Activated B cell treated with CpG ODN at 0.5 μM for 24 hours (primary cell): ENCODE data around the gene C22orf31. TPM values are rescaled to one million over a fixed set of nuclear protein-coding genes. Genes with fewer than 3 reads are reported as not detected.

ENCODE experiments used
- ATAC-seq: fragments of 200-7000 bp; cut with Tn5 transposase; one replicate; pipeline ENCODE4 v1.10.0; 2021; ENCODE audit warnings: low read depth, mild to moderate bottlenecking, moderate library complexity
- CTCF ChIA-PET: fragments of 350-600 bp; sonication (Branson Sonifier 250); formaldehyde crosslinking; loops from one replicate; lab custom pipeline; 2021; ENCODE audit warnings: antibody characterized with exemption; lab: Charles Lee
- POLR2A ChIA-PET: fragments of 350-600 bp; sonication (Branson Sonifier 250); formaldehyde crosslinking; loops from one replicate; lab custom pipeline; 2021; ENCODE audit warnings: antibody characterized with exemption; lab: Charles Lee
- DNase-seq: peaks from one replicate; pipeline ENCODE4 v3.0.0; 2022
- H3K27ac Mint-ChIP-seq: one replicate; pipeline ENCODE4 v1.8.0; 2020; ENCODE audit warnings: mixed read lengths
- H3K27me3 Mint-ChIP-seq: one replicate; pipeline ENCODE4 v1.8.0; 2021; ENCODE audit warnings: mixed read lengths
- H3K36me3 Mint-ChIP-seq: one replicate; pipeline ENCODE4 v1.8.0; 2021; ENCODE audit warnings: low read depth, mixed read lengths
- H3K4me1 Mint-ChIP-seq: one replicate; pipeline ENCODE4 v1.8.0; 2021; ENCODE audit warnings: mixed read lengths
- H3K4me3 Mint-ChIP-seq: one replicate; pipeline ENCODE4 v1.8.0; 2020; ENCODE audit warnings: mild to moderate bottlenecking, mixed read lengths
- H3K9me3 Mint-ChIP-seq: one replicate; pipeline ENCODE4 v1.8.0; 2020; ENCODE audit warnings: mixed read lengths
- CTCF ChIP-seq: fragments of 200-600 bp; IDR thresholded peaks from one replicate; pipeline ENCODE4 v1.8.0; 2022; ENCODE audit warnings: antibody characterized with exemption, mild to moderate bottlenecking
- intact Hi-C: fragments of 100-400 bp; cut with micrococcal nuclease; formaldehyde crosslinking; loops from one replicate; pipeline ENCODE4 v1.15.1; 2024
- total RNA-seq: library from RNA; stranded (reverse); gene quantifications from 2 replicates; pipeline ENCODE4 v1.2.3, GENCODE V29; 2022

The C22orf31 gene
- total RNA-seq, 1 donor from 2014 or later, result not detected

GRCh38 chr22:29029202-29030000 is 32.2 kb downstream of the C22orf31 start:
- Mint-ChIP-seq H3K27ac (no peak overlapping the region), H3K36me3 (no peaks in the 10 kb centered on the region), H3K4me3 (no peak overlapping the region), H3K4me1 (peaks cover 6% of the 10 kb centered on the region), H3K9me3 (no peaks in the 10 kb centered on the region), H3K27me3 (peaks cover 48% of the 10 kb centered on the region)
- no peak for DNase-seq
- intact Hi-C loops, result no loop called here
- POLR2A ChIA-PET, result no interaction called here
- ATAC-seq, result no peak
- TF ChIP-seq CTCF, result no peak
- CTCF ChIA-PET, result interaction anchor here (0.7 kb wide), 1 partner anchor 17 kb away, joined by 3 read pairs; no protein-coding TSS in a partner anchor

- DNase-seq (no peak), ATAC-seq (no peak)
- Mint-ChIP-seq H3K9me3 (no peaks in the 10 kb centered on the region), H3K4me1 (peaks cover 6% of the 10 kb centered on the region), H3K27me3 (peaks cover 47% of the 10 kb centered on the region), H3K27ac (no peak overlapping the region), H3K4me3 (no peak overlapping the region), H3K36me3 (no peaks in the 10 kb centered on the region)
- CTCF ChIA-PET, result no interaction called here
- intact Hi-C loops, result no loop called here
- no peak for TF ChIP-seq CTCF
- POLR2A ChIA-PET, result no interaction called here
Measured at GRCh38 chr22:29028468-29028867, 33.2 kb downstream of the C22orf31 start.

GRCh38 chr22:29026579-29026978 is 35.1 kb downstream of the C22orf31 start:
- H3K4me3 Mint-ChIP-seq, result no peak overlapping the region
- ATAC-seq (no peak), DNase-seq (no peak)
- no peaks in the 10 kb centered on the region for H3K36me3 Mint-ChIP-seq
- POLR2A ChIA-PET, result no interaction called here
- no peak for TF ChIP-seq CTCF
- intact Hi-C loops, result no loop called here
- no peaks in the 10 kb centered on the region for H3K9me3 Mint-ChIP-seq
- peaks cover 43% of the 10 kb centered on the region for H3K27me3 Mint-ChIP-seq
- CTCF ChIA-PET, result no interaction called here
- H3K4me1 Mint-ChIP-seq, result peaks cover 6% of the 10 kb centered on the region
- no peak overlapping the region for H3K27ac Mint-ChIP-seq

- Mint-ChIP-seq H3K9me3 (peaks cover 4% of the 10 kb centered on the region), H3K27me3 (peaks cover 19% of the 10 kb centered on the region), H3K4me1 (no peaks in the 10 kb centered on the region), H3K4me3 (no peak overlapping the region), H3K36me3 (no peaks in the 10 kb centered on the region), H3K27ac (no peak overlapping the region)
- no peak for TF ChIP-seq CTCF
- intact Hi-C loops, result no loop called here
- POLR2A ChIA-PET, result no interaction called here
- no peak for DNase-seq
- CTCF ChIA-PET, result no interaction called here
- no peak for ATAC-seq
Measured at GRCh38 chr22:29023172-29023796, 38.3 kb downstream of the C22orf31 start.

- CTCF ChIA-PET, result no interaction called here
- no peak for TF ChIP-seq CTCF
- Mint-ChIP-seq H3K4me1 (no peaks in the 10 kb centered on the region), H3K9me3 (peaks cover 4% of the 10 kb centered on the region), H3K4me3 (no peak overlapping the region), H3K27me3 (peaks cover 21% of the 10 kb centered on the region), H3K36me3 (no peaks in the 10 kb centered on the region), H3K27ac (no peak overlapping the region)
- DNase-seq (no peak), ATAC-seq (no peak)
- intact Hi-C loops, result no loop called here
- POLR2A ChIA-PET, result no interaction called here
Measured at GRCh38 chr22:29022101-29022817, 39.4 kb downstream of the C22orf31 start.
